Activated T-cell treated with anti-CD3 and anti-CD28 coated beads, Interleukin-2, amount 50 U/mL, for 72 hours (primary cell): ENCODE results near the gene PCDHB3. TPM values are rescaled to one million over a fixed set of nuclear protein-coding genes. Genes with fewer than 3 reads are reported as not detected.
A peak's percentile ranks its signal among the peaks of the same experiment; 100 is the strongest.
"Not testable (repeated sequence)": the region's sequence is repeated elsewhere in the genome, so short reads cannot be mapped to it uniquely, and the experiment has no call there.

ENCODE experiments used
- ATAC-seq, 2 donors: fragments of 150-1000 bp; cut with Tn5 transposase; replicated peaks in 1 of 2; 2 replicates each; pipeline ENCODE4 v1.10.0; 2021; ENCODE audit warnings: moderate library complexity in 2 of 2, mild to moderate bottlenecking in 1 of 2
- DNase-seq, 2 donors: peaks; one replicate each; pipeline ENCODE4 v3.0.0; 2021 to 2022; ENCODE audit warnings: mixed read lengths in 1 of 2
- H3K27ac Mint-ChIP-seq: one replicate; pipeline ENCODE4 v1.8.0; 2022; ENCODE audit warnings: mild to moderate bottlenecking, moderate library complexity, mixed read lengths
- H3K27me3 Mint-ChIP-seq: one replicate; pipeline ENCODE4 v1.8.0; 2022; ENCODE audit warnings: low read depth, mixed read lengths
- H3K36me3 Mint-ChIP-seq, 2 donors: one replicate each; pipeline ENCODE4 v1.8.0; 2022; ENCODE audit warnings: mixed read lengths in 2 of 2, mild to moderate bottlenecking in 1 of 2; ENCODE audit not compliant: insufficient read depth in 2 of 2
- H3K4me1 Mint-ChIP-seq: one replicate; pipeline ENCODE4 v1.8.0; 2022; ENCODE audit warnings: low read depth, mixed read lengths
- H3K4me3 Mint-ChIP-seq, 2 donors: one replicate each; pipeline ENCODE4 v1.8.0; 2022; ENCODE audit warnings: mild to moderate bottlenecking in 2 of 2, mixed read lengths in 2 of 2, moderate library complexity in 2 of 2
- H3K9me3 Mint-ChIP-seq, 2 donors: one replicate each; pipeline ENCODE4 v1.8.0; 2022; ENCODE audit warnings: mixed read lengths in 2 of 2
- total RNA-seq, 2 donors: library from RNA; stranded (reverse); gene quantifications; one replicate each; pipeline ENCODE4 v1.2.3, GENCODE V29; 2022

Gene PCDHB3
- total RNA-seq, 2 donors from 2014 or later, result not detected

- peaks cover 28% of the 10 kb centered on the region for H3K27me3 Mint-ChIP-seq
- DNase-seq, ATAC-seq, H3K9me3 Mint-ChIP-seq, H3K4me1 Mint-ChIP-seq, H3K36me3 Mint-ChIP-seq, H3K4me3 Mint-ChIP-seq, H3K27ac Mint-ChIP-seq: not testable (repeated sequence)
These were observed 2.2 kb downstream of the PCDHB3 start for GRCh38 chr5:141102471-141102870.

- ATAC-seq, result no peak
- Mint-ChIP-seq H3K27ac (no peak overlapping the region), H3K27me3 (peaks cover 15% of the 10 kb centered on the region), H3K9me3 (peaks cover 2 to 7% of the 10 kb centered on the region in 2 donors), H3K36me3 (peaks cover 2 to 6% of the 10 kb centered on the region in 2 donors), H3K4me1 (no peaks in the 10 kb centered on the region), H3K4me3 (no peak overlapping the region)
- no peak for DNase-seq
These were observed 5.1 kb downstream of the PCDHB3 start for GRCh38 chr5:141105350-141105749.

GRCh38 chr5:141119250-141119649 lies 19.0 kb downstream of the PCDHB3 start:
- no peak overlapping the region for H3K27ac Mint-ChIP-seq
- no peaks in the 10 kb centered on the region for H3K4me1 Mint-ChIP-seq

GRCh38 chr5:141121563-141121962 lies 21.3 kb downstream of the PCDHB3 start, which contains the start of gene PCDHB4:
Gene PCDHB4, plus strand, starts transcription at chr5:141121818. Its CDS starts 181 bp downstream, at chr5:141121999.
- no peak within 1 kb of the TSS for H3K4me3 Mint-ChIP-seq
- H3K36me3 Mint-ChIP-seq, result peaks cover 0 to 8% of the 10 kb centered on the region in 2 donors
- H3K27ac Mint-ChIP-seq, result no peak within 1 kb of the TSS
- H3K27me3 Mint-ChIP-seq, result peaks cover 20% of the 10 kb centered on the region
- ATAC-seq, result no peak
- peaks cover 2 to 6% of the 10 kb centered on the region in 2 donors for H3K9me3 Mint-ChIP-seq
- DNase-seq, result no peak
- no peaks in the 10 kb centered on the region for H3K4me1 Mint-ChIP-seq

More at GRCh38 chr5:141119250-141119649, 19.0 kb downstream of the PCDHB3 start:
- ATAC-seq (no peak), DNase-seq (no peak)
- Mint-ChIP-seq H3K36me3 (peaks cover under 1 to 10% of the 10 kb centered on the region in 2 donors), H3K4me3 (no peak overlapping the region), H3K27me3 (peaks cover 20% of the 10 kb centered on the region), H3K9me3 (peaks cover 2 to 11% of the 10 kb centered on the region in 2 donors)

DNA sequence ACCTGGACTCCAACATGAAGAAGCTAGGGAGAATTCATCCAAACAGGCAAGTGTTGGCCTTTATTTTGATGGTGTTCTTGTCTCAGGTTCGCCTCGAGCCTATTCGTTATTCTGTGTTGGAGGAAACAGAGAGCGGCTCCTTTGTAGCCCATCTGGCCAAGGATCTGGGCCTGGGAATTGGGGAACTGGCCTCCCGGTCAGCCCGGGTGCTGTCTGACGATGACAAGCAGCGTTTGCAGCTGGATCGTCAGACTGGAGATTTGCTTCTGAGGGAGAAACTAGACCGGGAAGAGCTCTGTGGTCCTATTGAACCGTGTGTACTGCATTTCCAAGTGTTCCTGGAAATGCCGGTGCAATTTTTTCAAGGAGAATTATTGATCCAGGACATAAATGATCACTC lies 21.7 kb downstream of the PCDHB3 start:
- ATAC-seq (no peak), DNase-seq (no peak)
- peaks cover 0 to 8% of the 10 kb centered on the region in 2 donors for H3K36me3 Mint-ChIP-seq
- H3K9me3 Mint-ChIP-seq, result peaks cover 0 to 3% of the 10 kb centered on the region in 2 donors
- no peaks in the 10 kb centered on the region for H3K4me1 Mint-ChIP-seq
- H3K27me3 Mint-ChIP-seq, result peaks cover 20% of the 10 kb centered on the region
- H3K27ac Mint-ChIP-seq, result no peak overlapping the region
- H3K4me3 Mint-ChIP-seq, result no peak overlapping the region

- H3K27me3 Mint-ChIP-seq, result peaks cover 20% of the 10 kb centered on the region
- not testable (repeated sequence) for H3K4me1 Mint-ChIP-seq, H3K27ac Mint-ChIP-seq, H3K4me3 Mint-ChIP-seq, ATAC-seq, H3K36me3 Mint-ChIP-seq, H3K9me3 Mint-ChIP-seq, DNase-seq
These were observed 23.3 kb downstream of the PCDHB3 start for GRCh38 chr5:141123396-141124135.

DNA sequence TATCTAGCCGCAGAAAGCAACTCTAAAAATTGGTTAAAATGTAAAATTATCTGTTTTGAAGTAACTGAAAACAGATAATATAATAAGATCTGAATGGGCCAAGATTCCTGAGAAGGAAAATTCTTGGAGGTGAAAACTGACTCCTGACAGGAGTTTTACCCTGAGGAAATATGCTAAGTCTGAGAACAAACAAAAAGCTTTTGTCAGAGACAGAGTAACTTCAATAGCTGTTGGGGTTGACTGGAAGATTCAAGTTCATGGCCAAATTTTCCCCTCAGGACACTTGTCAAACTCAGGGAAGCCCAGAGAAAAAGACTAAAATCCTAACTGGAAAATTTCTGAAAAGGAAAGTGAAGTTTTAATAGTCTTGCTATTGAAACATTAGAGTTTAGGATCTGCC lies 27.0 kb downstream of the PCDHB3 start:
- Mint-ChIP-seq H3K9me3 (peaks cover 0 to 8% of the 10 kb centered on the region in 2 donors), H3K4me3 (no peak overlapping the region), H3K4me1 (no peaks in the 10 kb centered on the region), H3K27ac (no peak overlapping the region), H3K36me3 (peaks cover 0 to 8% of the 10 kb centered on the region in 2 donors), H3K27me3 (peaks cover 8% of the 10 kb centered on the region)
- ATAC-seq (no peak), DNase-seq (no peak)

DNA sequence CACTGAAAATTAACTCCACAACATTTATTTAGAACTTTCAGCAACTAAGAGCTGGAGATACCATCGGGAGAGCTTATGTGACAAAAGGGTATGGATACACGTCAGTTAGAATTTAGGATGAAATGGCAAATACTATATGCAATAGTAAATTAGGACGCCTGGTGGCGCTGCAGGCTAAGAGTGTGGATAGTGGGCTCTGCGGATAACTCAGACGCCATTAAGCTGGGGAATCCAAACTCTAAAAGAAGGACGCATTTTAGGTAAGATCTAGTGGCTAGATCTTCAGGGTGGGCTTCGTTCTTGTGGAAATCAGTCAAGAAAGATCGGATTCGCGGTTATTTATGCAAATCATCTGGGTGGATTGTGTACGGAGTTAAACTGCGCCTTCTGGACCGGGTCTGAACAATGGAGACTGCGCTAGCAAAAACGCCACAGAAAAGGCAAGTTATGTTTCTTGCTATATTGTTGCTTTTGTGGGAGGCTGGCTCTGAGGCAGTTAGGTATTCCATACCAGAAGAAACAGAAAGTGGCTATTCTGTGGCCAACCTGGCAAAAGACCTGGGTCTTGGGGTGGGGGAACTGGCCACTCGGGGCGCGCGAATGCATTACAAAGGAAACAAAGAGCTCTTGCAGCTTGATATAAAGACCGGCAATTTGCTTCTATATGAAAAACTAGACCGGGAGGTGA lies 34.9 kb downstream of the PCDHB3 start, which contains the start of gene PCDHB5:
Gene PCDHB5, plus strand, starts transcription at position 177 of the 688 bp plus-strand sequence. Its CDS starts 229 bp downstream, at position 406.
- ATAC-seq, result no peak
- DNase-seq, result peak; percentile 4 to 9
- peaks cover 7 to 9% of the 10 kb centered on the region in 2 donors for H3K9me3 Mint-ChIP-seq
- peaks cover 6 to 13% of the 10 kb centered on the region in 2 donors for H3K36me3 Mint-ChIP-seq
- H3K4me3 Mint-ChIP-seq, result peak within 1 kb of the TSS; percentile 12 to 56
- H3K27ac Mint-ChIP-seq, result no peak within 1 kb of the TSS
- H3K4me1 Mint-ChIP-seq, result no peaks in the 10 kb centered on the region
- peaks cover 12% of the 10 kb centered on the region for H3K27me3 Mint-ChIP-seq

DNA sequence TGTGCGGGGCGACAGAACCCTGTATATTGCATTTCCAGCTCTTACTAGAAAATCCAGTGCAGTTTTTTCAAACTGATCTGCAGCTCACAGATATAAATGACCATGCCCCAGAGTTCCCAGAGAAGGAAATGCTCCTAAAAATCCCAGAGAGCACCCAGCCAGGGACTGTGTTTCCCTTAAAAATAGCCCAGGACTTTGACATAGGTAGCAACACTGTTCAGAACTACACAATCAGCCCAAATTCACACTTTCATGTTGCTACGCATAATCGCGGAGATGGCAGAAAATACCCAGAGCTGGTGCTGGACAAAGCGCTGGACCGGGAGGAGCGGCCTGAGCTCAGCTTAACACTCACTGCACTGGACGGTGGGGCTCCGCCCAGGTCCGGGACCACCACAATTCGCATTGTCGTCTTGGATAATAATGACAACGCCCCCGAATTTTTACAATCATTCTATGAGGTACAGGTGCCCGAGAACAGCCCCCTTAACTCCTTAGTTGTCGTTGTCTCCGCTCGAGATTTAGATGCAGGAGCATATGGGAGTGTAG lies 35.5 kb downstream of the PCDHB3 start:
- no peak for ATAC-seq
- no peak for DNase-seq
- no peaks in the 10 kb centered on the region for H3K4me1 Mint-ChIP-seq
- no peak overlapping the region for H3K27ac Mint-ChIP-seq
- peaks cover 7% of the 10 kb centered on the region in 2 donors for H3K9me3 Mint-ChIP-seq
- peaks cover 12% of the 10 kb centered on the region for H3K27me3 Mint-ChIP-seq
- peaks cover 6 to 13% of the 10 kb centered on the region in 2 donors for H3K36me3 Mint-ChIP-seq
- no peak overlapping the region for H3K4me3 Mint-ChIP-seq

- not testable (repeated sequence) for DNase-seq, ATAC-seq, H3K27ac Mint-ChIP-seq, H3K4me1 Mint-ChIP-seq, H3K4me3 Mint-ChIP-seq, H3K9me3 Mint-ChIP-seq
- H3K36me3 Mint-ChIP-seq, result peaks cover 6 to 13% of the 10 kb centered on the region in 2 donors
- H3K27me3 Mint-ChIP-seq, result peaks cover 12% of the 10 kb centered on the region
These were observed 37.1 kb downstream of the PCDHB3 start for GRCh38 chr5:141137346-141137745.

GRCh38 chr5:141149812-141150211 lies 49.5 kb downstream of the PCDHB3 start, which contains the start of gene PCDHB6:
Gene PCDHB6, plus strand, starts transcription at chr5:141150057. Its CDS starts 201 bp downstream, at chr5:141150258.
- Mint-ChIP-seq H3K9me3 (peaks cover 6 to 8% of the 10 kb centered on the region in 2 donors), H3K36me3 (peaks cover 10 to 13% of the 10 kb centered on the region in 2 donors)
- DNase-seq, result peak in 1 of 2 donors; percentile 4

DNA sequence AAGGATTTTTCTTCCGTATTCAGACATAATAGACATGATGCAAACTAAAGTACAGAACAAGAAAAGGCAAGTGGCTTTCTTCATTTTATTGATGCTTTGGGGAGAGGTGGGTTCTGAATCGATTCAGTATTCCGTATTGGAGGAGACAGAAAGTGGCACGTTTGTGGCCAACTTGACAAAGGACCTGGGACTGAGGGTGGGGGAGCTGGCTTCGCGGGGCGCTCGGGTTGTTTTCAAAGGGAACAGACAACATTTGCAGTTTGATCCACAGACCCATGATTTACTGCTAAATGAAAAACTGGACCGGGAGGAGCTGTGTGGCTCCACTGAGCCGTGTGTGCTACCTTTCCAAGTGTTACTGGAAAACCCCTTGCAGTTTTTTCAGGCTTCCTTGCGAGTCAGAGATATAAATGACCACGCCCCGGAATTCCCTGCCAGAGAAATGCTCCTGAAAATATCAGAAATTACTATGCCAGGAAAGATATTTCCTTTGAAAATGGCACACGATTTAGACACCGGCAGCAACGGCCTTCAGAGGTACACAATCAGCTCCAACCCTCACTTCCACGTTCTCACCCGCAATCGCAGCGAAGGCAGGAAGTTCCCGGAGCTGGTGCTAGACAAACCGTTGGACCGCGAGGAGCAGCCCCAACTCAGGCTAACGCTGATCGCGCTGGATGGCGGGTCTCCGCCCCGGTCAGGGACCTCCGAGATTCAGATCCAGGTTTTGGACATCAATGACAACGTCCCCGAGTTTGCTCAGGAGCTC lies 50.1 kb downstream of the PCDHB3 start:
- Mint-ChIP-seq H3K27me3 (peaks cover 23% of the 10 kb centered on the region), H3K36me3 (peaks cover 10 to 13% of the 10 kb centered on the region in 2 donors), H3K9me3 (peaks cover 6 to 8% of the 10 kb centered on the region in 2 donors), H3K4me3 (no peak overlapping the region), H3K4me1 (no peaks in the 10 kb centered on the region), H3K27ac (no peak overlapping the region)
- ATAC-seq (no peak), DNase-seq (no peak)

More at GRCh38 chr5:141149812-141150211, 49.5 kb downstream of the PCDHB3 start, which contains the start of gene PCDHB6:
- H3K27ac Mint-ChIP-seq, result no peak within 1 kb of the TSS
- peaks cover 23% of the 10 kb centered on the region for H3K27me3 Mint-ChIP-seq
- H3K4me3 Mint-ChIP-seq, result no peak within 1 kb of the TSS
- no peak for ATAC-seq
- no peaks in the 10 kb centered on the region for H3K4me1 Mint-ChIP-seq
